Dermis microvascular lymphatic vessel endothelial cell (primary cell): ENCODE measurements around the gene GRIP2. TPM values are rescaled to one million over a fixed set of nuclear protein-coding genes. Genes with fewer than 3 reads are reported as not detected.

Source experiments
- DNase-seq, 2 donors: peaks; one replicate each; pipeline versions ENCODE4 v3.0.0 to v3.0.0-alpha.2; 2010; ENCODE audit warnings: low read depth in 2 of 2
- total RNA-seq: library from RNA; depleted of rRNA; stranded (reverse); fragments of >200 nt; gene quantifications from 2 replicates; pipeline ENCODE4 v1.2.1, GENCODE V29; 2014

The GRIP2 gene
- total RNA-seq, 1 donor from 2014 or later = not detected

DNA sequence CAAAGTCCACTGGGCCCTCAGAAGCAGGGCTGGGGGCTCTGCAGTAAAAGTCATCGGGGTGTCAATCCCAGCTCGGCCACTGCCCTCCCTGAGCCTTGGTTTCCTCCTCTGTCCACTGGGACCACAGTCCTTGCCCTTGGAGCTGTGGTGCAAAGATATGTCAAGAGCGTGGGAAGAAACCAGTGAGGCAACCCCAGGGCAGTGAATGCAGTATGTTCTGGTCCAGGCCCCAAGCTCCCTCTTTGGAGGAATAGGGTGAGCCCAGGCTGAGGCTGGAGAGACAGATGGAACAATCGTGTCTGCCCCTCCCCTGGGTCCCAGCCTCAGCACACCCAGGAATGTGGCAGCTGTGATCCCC lies 779 bp downstream of the GRIP2 start:
- DNase-seq = no peak

DNA sequence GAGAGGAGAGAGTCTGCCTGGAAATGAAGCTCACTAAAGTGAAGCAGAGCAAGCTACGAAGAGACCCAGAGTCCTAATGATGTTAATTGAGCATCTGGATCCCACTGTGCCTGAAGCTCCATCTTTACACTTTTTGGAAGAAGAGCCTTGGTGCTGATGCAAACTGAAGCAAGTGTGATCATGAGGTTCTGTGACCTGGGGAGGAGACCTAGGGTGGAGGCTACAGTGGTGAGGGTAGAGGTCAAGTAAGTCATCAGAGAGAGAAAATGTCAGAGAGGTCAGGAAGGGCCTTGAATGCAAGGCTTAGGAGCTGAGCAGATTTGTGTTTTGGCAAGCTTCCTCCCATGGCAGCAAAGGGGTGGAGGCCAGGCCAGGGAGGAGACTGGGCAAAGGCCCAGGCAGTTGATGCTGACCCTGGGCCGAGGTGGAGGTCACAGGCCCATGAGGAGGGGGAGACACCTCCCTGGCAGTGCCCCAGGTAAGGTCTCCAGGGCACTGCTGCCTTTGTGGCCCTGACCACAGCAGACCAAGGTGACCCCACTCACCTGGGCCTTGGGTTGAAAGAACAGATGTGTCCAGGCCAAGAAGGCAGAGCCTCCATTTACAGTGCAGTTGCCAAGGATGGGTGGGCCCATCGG lies 1.6 kb downstream of the GRIP2 start:
- DNase-seq = no peak

DNA sequence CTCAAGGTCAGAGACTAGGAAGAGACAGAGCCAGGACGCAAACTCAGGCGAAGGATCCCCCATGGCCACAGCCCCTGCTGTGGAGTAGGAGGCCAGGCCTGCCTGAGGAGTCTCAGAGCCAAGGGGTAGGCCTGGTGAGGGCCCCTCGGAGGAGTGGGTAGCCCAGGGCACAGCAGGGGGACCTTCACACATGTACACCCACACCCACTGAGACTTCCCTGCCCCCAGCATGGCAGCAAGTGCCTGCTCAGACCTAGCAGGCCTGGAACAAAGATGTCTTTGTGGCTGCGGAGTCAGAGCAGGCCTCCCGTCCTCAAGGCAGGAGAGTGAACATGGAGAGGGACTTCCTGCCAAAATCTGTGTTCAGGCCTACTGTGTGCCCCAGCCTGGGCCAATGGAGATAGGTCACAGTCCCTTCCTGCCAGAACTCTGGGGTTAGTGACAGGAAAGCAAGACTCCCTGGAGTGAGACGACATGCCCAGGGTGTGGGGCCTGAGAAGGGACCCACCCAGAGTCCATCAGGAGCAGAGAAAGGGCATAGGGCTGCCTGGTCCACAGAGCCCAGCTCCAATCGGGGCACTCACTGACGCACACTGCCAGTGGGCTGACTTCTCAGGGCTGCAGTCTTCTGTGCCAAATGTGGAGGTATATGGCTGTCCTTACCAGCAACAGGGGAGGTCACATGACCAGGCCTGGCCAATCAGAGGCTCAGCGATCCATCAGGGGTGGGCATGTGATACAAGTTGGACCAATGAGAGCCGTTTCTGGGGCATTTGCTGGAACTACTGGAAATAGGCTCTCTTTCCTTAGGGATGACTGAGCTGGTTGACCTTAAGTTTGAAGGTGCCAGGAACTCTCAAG lies 2.3 kb downstream of the GRIP2 start:
- no peak for DNase-seq

DNA sequence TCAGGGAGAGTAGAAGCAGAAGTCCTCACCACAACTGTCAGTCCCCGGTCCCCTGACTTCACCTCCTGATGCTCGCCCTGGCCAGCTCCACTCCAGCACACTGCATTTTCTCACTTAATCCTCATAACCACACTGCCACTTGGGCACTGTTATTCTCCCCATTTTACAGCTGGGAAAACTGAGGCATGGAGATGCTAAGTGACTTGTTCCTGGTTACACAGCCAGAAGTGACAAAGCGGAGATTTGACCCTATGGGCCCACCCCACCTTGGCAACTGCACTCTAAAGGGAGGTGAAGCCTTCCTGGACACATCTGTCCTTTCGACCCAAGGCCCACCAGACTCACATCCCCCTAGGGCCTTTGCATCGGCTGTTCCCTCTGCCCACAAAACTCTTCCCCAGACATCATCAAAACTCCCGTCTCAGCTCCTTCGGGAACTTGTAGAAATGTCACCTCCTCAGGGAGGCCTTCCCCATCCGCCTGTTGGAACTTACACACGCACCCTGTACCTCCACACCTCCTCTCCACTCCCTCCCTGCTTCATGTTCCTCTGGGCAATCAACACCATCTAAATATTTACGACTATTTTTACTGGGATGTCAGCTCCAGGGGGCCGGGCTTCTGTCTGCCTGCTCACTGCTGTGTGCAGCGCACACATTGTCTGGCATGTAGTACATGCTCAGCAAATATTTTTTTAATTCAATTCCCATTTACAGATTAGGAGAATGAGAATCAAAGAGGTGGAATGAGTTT lies 3.1 kb downstream of the GRIP2 start:
- DNase-seq = no peak

DNA sequence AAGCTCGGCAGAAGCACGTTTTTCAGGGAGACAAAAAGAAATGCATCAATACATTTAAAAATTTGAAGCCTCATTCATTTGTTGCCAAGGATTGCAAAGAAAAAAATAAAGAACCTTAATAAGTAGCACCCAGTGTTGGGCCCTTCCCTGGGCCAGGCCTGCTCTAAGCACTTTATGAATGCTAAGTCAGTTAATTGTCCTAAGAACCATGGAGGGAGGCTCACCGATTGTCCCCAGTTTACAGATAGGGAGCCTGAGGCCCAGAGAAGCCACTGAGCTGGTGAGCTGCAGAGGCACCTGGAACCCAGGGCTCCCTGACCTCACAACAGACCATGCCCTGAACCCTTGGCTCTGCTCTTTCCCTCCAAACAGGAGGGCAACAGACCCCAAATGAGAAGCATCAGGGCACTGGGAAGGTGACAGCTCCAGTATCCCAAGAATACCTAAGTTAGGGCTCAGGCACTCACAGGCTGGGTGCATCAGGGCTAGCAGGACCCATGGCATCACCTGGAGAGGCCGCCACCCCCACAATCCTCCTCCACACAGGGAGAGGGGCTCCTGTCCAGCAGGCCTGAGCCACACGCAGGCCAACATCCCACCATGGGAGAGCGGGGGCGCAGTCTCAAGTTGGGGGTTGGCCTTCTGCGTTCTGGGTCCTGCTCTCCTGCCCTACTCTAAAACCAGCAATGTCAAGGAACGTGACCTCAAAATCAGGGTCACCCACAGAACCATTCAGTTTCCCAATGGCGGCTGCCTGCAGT lies 3.9 kb downstream of the GRIP2 start:
- DNase-seq = no peak

DNA sequence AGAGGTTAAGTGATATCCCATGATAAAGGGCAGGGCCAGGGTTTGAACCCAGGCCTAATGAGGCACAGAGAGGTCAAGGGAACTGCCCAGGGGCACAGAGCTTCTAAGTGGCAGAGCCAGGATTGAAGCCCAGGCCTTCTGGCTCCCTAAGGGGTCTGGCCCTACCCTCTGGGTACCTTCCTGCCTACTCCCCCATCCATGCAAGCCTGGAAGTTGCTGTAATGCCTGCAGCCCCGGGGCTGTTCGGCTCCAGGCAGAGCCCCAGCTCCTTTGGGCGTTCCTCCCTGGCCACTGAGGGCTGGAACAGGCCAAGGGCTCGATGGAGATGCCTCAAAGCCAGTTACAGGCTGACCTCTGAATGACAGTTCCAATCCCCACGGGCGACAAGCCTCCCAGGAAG lies 4.5 kb downstream of the GRIP2 start:
- no peak for DNase-seq

DNA sequence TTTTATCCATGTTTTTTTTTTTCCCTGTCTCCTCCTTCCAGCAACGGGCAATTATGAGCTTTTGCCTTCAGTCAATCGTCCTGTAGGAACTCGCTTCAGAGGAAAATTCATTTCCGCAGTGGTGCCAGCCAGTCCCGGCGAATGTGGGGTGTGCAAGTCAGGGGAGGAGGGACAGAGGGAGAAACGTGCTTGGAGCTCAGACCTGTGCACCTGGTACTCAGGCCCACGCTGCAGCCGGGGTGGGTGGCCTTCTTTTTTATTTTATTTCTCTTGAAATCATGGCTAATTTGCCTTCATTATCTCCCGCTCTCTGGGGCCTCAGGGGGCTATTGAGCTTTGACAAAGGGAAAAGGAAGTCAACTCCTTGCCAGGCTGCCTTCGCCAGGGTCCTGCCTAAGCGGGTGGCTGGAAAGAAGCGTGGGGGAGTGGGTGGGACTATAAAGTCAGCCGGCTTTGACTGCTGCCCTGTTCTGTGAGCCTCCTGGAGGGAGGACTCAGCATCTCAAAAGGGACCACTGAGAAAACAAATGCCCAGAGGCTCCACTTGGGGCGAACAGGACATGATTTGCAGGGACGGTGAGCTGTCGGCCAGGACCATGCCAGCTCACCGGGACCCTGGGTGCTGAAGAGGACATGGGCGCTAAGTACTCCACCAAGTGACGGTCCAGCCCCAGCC lies 5.5 kb downstream of the GRIP2 start:
- DNase-seq = no peak

DNA sequence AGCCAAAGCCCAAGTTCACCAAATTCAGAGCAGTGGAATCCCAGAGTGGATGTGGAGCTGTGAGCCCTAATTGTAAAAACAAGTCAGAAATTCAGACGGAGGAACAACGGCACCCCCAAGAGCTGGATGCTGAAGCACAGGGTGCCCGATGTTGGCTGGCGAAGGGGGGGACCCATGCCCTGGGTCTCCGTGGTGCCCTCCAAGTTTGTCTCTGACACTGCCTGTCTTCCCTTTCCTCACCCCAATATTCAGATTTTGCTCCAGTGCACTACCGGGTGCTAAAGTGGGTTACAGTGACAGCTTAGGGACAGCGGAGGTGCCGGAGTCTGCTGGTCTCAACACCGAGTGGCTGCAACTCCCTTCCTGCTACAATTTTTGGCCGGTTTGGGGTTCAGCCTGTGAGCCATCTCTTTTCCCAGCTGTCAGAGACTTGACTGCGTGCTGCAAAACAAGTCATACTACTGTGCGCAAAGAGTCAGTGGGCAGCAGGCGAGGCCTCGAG lies 6.6 kb downstream of the GRIP2 start:
- DNase-seq = no peak

DNA sequence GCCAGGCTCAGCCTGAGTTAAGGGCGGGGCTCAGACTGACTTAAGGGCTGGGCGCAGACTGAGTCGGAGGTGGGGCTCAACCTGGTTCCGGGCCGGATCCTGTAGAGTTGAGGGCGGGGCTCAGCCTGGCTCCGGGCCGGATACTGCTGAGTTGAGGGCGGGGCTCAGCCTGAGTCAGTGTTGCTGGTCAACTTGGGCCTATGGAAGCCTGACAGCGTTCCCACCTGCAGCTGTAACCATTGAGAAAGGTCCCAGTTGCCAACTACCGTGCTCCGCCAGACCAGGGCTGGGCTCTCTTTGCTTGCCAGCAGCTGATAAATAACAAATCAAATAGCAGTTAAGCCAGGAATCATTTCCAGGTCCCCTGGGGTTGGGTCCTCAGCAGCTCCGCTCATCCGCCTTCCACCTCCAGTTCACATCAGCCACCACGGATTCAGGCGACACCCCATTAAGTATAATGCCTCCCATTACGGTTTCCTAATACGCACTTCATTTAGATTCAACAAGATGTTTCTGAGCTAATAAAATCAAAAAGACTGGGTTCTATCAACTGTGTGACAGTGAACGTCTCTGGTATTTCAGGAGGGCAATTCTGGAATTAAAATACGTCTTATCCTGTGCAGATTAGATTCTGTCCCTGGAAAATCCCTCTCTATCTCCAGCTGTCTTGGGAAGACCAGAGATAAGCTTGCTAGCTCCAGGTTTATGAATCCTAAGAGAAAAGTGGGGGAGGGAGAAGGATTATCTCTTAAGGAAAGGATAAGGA lies 7.3 kb downstream of the GRIP2 start:
- DNase-seq = no peak

DNA sequence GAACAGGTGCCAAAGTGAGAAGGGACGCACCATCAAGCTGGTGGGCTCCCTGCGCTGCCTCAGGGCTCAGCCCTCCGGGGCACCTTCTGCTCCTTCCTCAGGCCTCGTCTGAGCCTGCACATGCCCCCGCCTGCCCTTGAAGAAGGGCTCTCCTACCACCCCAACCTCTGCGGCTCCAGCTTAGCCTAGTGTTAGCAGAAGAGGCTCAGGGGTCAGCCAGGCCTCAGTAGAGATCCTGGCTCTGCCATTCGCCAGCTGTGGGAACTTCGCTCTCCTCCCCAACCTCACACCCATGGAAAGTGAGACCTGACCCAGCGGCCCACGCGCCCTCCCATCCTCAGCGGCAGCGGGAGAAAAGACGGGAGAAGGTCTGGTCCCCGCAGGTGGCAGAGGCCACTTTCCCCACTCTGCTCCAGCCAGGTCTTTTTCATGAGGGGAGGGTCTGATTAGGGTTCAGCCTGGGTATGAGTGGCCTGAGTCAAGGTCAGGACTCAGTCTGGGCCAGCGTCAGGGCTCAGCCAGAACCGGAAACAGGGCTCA lies 8.2 kb downstream of the GRIP2 start:
- no peak for DNase-seq

DNA sequence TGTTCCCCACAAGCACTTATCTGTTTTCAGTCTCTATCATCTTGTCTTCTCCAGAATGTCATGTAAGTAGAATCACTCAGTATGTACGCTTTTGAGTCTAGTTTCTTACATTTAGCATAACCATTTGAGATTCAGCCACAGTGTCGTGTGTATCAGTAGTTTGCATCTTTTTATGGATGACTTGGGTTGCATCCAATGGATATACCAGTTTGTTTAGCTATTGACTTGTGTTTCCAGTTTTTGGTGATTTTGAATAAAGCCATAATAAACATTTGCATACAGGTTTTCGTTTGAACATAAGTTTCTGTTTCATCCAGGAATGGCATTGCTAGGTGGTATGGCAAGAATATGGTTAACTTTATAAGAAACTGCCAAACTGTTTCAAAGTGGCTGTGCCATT lies 12.1 kb downstream of the GRIP2 start:
- DNase-seq = no peak

DNA sequence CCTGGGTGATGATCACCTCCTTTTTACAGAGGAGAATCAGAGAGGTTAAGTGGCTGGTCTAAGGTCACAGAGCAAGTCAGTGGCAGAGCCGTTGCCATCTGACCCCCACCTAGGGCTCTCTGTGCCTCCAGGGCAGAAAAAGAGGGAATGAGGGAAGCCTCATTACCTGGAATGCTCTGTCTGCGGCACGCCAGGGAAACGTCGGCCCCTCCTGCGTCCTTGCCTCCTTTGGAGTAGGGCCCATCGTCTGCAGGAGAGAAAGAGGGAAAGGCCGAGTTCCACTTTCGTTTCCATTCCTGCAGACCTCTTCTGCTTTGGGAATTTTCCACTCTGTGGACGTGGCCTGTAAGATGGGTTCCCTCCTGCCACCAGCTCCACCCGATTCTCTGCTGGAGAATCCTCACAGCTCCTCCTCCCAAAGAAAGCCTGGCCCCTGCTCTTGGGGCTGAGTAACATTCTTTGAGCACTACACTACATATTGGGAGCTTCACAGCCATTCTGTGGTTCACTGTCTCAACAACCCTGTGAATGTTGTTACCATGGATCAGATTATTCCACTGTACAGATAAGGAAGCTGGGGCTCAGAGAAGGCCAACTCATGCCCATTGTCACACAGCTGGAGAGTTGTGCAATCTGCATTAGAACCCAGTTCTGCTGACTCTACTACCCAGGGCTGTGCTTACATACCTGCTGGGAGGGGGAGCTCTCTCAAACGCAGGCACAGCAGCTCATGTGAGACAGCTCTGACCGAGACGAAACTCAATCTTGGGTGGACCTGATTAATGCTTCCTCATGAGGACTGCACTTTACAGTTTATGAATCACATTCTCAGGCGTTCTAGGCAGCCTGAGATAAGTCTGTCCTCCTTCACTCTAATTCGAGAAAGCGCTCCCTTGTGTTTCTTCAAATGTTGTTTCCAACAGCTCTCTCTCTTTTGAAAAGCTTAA lies 14.2 kb downstream of the GRIP2 start:
- DNase-seq = no peak

DNA sequence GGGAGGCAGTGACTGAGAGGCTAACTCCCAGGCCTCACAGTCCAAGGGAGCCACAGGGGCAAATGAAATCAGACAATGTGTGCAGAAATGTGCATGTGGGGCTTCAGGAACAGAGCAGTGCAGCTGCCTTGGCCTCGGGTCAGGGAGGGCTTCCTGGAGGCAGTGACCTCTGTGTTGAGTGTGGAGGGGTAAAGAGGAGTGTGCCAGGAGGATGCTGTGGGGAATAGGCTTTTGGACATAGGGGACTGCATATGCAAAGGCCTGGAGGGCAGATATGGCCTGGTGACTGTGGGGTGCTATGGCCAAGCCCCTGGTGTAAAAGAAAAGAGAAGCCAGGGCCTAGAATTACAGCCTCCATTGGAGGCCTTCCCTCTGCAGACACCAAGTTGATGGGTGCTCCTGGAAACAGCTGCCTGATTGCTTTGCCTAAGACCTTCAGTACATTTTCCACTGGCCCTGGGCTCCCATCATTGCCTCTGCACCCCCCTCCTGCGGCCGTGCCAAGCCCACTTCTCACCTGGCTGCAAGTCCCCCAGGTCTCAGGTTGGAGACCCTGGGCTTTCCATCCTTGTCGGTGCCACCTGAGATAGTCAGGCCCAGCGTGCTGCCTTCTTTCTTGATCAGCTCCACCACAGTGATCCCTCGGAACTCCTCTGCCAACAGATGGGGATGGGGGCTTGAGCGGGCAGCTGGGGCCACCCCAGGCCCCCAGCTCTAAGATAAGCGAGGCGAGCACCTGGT lies 15.1 kb downstream of the GRIP2 start:
- no peak for DNase-seq

DNA sequence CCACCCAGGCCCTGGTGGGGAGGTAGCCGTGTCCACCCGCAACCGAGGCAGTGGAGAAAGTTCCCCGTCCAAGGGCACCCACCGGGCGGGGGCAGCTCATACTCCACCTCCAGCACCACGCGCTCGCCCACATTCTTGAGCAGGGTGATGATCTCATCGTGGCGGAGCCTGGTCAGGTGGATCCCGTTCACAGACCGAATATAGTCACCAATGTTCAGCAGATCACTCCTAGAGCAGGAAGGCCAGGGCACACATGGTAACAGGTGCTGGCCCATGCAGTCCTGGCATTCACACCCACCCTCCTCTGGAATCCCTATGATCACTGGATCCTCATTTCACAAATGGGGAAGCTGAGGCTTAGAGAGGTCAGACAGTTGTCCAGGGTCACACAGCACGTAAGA lies 15.8 kb downstream of the GRIP2 start:
- no peak for DNase-seq

DNA sequence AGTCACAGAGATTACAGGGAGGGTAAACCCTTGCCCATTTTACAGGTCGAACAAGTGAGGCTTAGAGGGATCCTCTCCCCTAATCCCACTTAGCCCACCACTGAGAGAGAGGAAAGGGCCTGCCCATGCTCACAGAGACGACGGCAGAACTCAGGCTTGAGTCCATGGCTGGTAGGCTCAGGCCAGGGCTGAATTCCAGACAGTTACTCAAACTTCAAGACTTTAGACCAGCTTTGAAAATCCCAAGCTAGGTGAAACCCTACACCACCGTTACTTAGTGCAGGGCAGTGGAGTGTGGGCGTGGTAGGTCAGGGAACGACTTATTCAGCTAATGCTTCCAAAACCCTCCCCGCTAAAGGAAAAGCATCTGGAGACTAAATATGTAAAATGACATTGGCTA lies 16.4 kb downstream of the GRIP2 start:
- no peak for DNase-seq

DNA sequence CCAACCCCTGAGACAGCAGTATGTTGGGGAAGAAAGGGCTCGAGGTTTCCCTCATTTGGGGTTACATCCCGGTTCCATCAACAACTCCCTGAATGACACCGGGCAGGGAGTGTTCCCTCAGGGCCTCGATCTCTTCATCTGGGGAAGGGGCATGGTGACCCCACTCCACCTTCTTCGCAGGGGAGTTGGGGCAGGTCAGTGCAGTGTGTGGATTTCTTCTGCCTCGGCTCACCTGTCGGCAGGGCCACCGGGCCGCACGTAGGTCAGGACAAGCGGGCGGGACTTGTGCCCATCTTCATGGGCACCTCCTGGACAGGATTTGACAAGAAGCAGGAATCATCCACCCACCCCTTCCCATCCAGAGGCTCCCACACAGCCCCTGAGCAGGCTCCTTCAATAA lies 17.4 kb downstream of the GRIP2 start:
- no peak for DNase-seq

DNA sequence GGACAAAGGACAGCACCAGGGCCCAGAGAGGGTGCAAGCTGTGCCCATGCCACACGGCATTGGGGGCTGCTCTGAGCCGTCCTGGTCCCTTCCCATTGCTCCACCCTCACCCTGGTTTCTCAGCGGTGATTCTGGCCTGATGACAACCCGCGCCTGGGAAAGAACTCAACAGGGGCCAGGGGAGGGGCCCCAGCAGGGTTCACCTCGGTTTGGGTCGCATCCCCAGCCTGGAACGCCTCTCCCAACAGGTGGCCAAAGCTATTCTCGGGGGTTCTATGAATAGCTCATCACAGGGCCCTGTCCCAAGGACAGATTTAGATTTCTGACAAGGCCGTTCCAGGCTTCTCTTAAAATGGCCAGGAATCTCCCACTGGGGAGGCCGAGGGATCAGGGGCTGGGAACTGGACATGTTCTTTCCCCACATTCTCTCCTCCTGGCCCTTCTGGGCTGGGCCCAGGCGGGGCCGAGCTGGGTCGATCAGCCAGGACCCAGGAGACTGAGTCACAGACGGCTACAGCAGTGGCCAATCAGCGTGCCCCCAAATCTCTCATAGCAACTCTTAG lies 17.9 kb downstream of the GRIP2 start:
- DNase-seq = no peak

DNA sequence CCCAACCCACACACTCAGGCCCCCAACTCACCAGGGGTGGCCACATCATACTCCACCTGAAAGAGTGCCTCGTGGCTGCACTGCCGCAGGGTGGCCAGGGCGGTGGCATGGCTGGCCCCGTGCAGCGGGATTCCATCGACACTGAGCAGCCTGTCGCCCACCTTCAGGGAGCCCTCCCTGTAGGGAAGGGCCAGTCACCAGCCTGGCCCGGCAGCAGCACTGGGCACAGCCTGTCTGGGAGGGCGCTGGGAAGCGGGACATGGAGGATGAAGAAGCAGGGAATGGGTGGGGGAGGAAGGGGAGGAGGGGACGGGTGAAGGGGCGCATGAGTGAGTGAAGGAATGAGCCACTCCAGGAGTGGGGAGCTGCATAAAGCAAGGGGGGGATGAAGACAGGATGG lies 18.5 kb downstream of the GRIP2 start:
- DNase-seq = no peak
